ENCODE results near the gene GRK2.

GRK2 gene

GRCh38 chr11:67304511-67305113 lies 38.3 kb downstream of the GRK2 start:
- H3K4me3 ChIP-seq (replicated peaks; ENCODE audit: low read depth, low read length): no peak overlapping the region
- no peak for DNase-seq (ENCODE audit: extremely low read depth, insufficient read length)
- no peaks in the 10 kb centered on the region for H3K27me3 ChIP-seq (replicated peaks; ENCODE audit: control insufficient read depth, insufficient read depth, low read length)
- H3K36me3 ChIP-seq (ENCODE audit: control insufficient read depth, insufficient read depth, low read length): peaks cover 20% of the 10 kb centered on the region
- TF ChIP-seq, protein P1, sequence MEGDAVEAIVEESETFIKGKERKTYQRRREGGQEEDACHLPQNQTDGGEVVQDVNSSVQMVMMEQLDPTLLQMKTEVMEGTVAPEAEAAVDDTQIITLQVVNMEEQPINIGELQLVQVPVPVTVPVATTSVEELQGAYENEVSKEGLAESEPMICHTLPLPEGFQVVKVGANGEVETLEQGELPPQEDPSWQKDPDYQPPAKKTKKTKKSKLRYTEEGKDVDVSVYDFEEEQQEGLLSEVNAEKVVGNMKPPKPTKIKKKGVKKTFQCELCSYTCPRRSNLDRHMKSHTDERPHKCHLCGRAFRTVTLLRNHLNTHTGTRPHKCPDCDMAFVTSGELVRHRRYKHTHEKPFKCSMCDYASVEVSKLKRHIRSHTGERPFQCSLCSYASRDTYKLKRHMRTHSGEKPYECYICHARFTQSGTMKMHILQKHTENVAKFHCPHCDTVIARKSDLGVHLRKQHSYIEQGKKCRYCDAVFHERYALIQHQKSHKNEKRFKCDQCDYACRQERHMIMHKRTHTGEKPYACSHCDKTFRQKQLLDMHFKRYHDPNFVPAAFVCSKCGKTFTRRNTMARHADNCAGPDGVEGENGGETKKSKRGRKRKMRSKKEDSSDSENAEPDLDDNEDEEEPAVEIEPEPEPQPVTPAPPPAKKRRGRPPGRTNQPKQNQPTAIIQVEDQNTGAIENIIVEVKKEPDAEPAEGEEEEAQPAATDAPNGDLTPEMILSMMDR (IDR thresholded peaks at IDR 0.05; ENCODE audit: insufficient read depth, low read length, poor library complexity, severe bottlenecking): no peak

DNA sequence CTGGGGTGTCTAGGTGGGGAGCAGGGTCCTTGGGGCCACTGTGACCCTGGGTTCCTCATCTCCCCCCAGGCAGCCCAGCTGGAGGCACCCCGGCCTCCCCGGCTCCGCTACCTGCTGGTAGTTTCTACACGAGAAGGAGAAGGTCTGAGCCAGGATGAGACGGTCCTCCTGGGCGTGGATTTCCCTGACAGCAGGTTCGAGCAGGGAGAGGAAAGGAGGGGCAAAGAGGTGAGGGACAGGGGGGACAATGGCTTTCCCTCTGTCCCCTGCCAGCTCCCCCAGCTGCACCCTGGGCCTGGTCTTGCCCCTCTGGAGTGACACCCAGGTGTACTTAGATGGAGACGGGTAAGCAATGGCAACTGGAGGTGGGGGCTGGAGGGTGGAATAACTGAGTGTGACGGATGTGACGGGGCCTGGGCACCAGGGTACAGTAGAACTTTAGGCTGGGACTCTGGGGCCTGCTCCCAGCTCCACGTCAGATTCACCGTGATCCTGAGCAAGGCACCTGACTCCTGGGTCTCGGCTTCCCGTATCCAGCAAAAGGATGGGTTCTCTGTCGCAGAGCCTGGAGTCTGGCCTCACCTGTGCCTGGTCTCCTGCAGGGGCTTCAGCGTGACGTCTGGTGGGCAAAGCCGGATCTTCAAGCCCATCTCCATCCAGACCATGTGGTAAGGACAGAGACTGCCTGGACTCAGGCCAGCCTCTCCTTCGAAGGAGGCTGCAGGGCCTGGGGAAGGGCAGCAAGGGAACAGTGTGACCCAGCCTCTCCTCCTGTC lies 40.7 kb downstream of the GRK2 start:
- Histone ChIP-seq H3K27me3 (replicated peaks; ENCODE audit: control insufficient read depth, insufficient read depth, low read length) (no peaks in the 10 kb centered on the region), H3K4me3 (replicated peaks; ENCODE audit: low read depth, low read length) (no peak overlapping the region), H3K36me3 (ENCODE audit: control insufficient read depth, insufficient read depth, low read length) (peaks cover 2% of the 10 kb centered on the region)
- no peak for DNase-seq (ENCODE audit: extremely low read depth, insufficient read length)
- TF ChIP-seq, protein P1 (IDR thresholded peaks at IDR 0.05; ENCODE audit: insufficient read depth, low read length, poor library complexity, severe bottlenecking): no peak

DNA sequence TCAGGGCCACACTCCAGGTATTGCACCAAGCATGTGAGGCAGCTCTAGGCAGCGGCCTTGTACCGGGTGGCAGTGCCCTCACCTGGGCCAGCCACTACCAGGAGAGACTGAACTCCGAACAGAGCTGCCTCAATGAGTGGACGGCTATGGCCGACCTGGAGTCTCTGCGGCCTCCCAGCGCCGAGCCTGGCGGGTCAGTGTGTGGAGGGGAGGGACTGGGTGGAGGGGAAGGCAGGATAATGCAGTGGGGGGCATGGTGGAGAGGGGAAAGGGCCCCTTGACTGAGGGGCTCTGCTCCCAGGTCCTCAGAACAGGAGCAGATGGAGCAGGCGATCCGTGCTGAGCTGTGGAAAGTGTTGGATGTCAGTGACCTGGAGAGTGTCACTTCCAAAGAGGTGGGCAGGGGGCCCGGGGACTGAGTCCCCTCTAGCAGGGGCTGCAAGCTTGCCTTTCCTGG lies 41.3 kb downstream of the GRK2 start:
- TF ChIP-seq, protein P1 (IDR thresholded peaks at IDR 0.05; ENCODE audit: insufficient read depth, low read length, poor library complexity, severe bottlenecking): no peak
- no peak for DNase-seq (ENCODE audit: extremely low read depth, insufficient read length)
- Histone ChIP-seq H3K27me3 (replicated peaks; ENCODE audit: control insufficient read depth, insufficient read depth, low read length) (no peaks in the 10 kb centered on the region), H3K36me3 (ENCODE audit: control insufficient read depth, insufficient read depth, low read length) (no peaks in the 10 kb centered on the region; the same call in none of the 2 replicates), H3K4me3 (replicated peaks; ENCODE audit: low read depth, low read length) (no peak overlapping the region)

DNA sequence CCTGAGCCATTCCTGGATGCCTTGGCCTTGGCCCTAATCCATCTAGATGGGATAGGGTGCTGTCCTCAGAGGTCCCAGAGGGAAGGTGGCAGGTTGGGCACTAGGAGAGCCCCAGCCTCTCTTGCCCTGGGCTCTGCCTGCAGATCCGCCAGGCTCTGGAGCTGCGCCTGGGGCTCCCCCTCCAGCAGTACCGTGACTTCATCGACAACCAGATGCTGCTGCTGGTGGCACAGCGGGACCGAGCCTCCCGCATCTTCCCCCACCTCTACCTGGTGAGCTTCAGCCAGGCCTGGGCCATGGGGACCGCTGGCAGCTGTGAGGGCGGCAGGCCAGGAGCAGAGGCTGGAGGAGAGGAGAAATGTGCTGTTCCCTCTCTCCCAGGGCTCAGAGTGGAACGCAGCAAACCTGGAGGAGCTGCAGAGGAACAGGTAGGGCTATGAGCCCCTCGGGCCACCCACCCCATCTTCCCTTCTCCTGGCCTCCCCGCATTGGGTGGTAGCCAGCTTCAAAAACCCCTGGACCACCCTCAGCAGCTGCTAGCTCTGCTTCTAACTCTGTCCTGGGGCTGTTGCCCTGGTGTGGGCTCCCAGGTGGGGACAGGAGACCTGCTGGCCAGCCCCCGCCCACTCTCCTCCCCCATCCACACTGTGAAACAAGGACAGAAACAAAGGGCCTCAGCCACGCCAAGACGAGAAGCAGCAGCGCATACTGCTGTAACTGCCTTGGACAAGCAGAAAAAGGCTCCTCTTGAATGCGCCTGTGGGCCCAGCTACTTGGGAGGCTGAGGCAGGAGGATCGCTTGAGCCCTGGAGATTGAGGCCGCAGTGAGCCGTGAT lies 42.0 kb downstream of the GRK2 start:
- H3K4me3 ChIP-seq (replicated peaks; ENCODE audit: low read depth, low read length): no peak overlapping the region
- TF ChIP-seq, protein P1 (IDR thresholded peaks at IDR 0.05; ENCODE audit: insufficient read depth, low read length, poor library complexity, severe bottlenecking): no peak
- DNase-seq (ENCODE audit: extremely low read depth, insufficient read length): no peak
- H3K27me3 ChIP-seq (replicated peaks; ENCODE audit: control insufficient read depth, insufficient read depth, low read length): no peaks in the 10 kb centered on the region
- no peaks in the 10 kb centered on the region; the same call in 1 of the 2 replicates for H3K36me3 ChIP-seq (ENCODE audit: control insufficient read depth, insufficient read depth, low read length)

DNA sequence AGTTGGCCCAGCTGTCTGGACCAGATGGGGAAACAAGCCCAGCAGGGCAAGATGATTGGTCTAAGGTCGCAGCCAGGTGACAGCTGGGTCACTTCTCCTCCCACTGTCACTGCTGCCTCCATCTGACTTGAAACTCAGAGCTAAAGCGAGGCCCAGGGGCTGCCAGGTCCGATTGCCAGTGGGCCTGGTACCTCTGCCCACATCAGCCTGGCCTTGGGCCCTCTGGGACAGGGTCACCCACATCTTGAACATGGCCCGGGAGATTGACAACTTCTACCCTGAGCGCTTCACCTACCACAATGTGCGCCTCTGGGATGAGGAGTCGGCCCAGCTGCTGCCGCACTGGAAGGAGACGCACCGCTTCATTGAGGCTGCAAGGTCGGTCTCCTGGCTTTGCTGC lies 42.9 kb downstream of the GRK2 start:
- H3K27me3 ChIP-seq (replicated peaks; ENCODE audit: control insufficient read depth, insufficient read depth, low read length): no peaks in the 10 kb centered on the region
- H3K4me3 ChIP-seq (replicated peaks; ENCODE audit: low read depth, low read length): no peak overlapping the region
- no peak for DNase-seq (ENCODE audit: extremely low read depth, insufficient read length)
- TF ChIP-seq, protein P1 (IDR thresholded peaks at IDR 0.05; ENCODE audit: insufficient read depth, low read length, poor library complexity, severe bottlenecking): no peak
- H3K36me3 ChIP-seq (ENCODE audit: control insufficient read depth, insufficient read depth, low read length): no peaks in the 10 kb centered on the region; the same call in 1 of the 2 replicates
